CD4-positive, alpha-beta T cell treated with Interleukin-6 for 4 hours (primary cell): Measurements from ENCODE around the gene HNRNPH1.
A peak's percentile ranks its signal among the peaks of the same experiment; 100 is the strongest.

Experiments
- DNase-seq: peaks from one replicate; pipeline ENCODE4 v3.0.0-alpha.2; 2020; ENCODE audit warnings: mixed read lengths

Gene HNRNPH1

GRCh38 chr5:179621551-179622214 is 1.8 kb downstream of the HNRNPH1 start:
- DNase-seq = no peak

DNA sequence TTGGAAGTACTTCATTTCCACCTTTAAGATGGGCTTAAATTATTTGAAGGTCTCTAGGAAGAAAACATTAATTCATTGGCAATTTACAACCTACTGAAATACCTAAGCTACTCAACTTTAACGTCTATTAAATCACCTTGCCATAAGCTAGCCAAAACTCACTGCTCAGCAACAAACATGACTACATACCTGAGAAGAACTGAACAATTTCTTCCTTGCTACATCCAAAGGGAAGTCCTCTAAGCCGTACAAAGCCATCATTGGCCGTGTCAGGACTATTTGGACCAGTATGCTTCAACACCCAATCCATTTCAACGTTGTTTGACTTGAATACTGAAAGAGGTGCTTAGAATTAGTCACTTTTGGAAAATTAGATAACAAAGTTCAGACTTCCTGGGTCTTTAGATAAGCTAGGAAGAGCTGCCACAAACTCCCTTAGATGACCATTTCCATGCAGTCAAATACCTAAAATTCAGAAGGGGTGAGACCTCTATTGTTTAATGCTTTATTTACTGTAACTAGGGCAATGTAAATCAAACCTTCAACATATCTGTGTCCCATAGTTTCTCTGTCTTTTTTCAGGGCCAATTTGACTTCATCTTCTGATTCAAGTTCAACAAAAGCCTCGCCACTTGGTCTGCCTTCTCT is 2.6 kb downstream of the HNRNPH1 start:
- DNase-seq = no peak

DNA sequence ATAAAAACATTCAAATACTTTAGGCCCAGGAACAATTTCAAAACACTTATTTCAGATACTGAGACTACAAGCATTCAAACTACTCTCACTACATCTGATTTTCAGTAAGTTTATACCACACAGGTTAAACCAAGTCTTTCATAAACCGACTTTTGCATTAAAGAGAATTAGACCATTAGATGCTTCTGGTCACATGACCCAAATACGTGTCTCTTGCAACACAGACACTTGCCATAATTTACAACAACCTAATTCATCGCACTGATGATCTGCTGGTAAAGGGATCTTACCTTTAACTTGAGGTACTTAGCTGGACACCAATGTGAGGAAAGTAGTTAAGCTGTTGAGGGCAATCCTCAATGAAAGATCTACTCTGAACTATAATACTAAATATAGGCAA is 3.2 kb downstream of the HNRNPH1 start:
- no peak for DNase-seq

- no peak for DNase-seq
These were observed 3.7 kb downstream of the HNRNPH1 start for GRCh38 chr5:179619776-179620175.

DNA sequence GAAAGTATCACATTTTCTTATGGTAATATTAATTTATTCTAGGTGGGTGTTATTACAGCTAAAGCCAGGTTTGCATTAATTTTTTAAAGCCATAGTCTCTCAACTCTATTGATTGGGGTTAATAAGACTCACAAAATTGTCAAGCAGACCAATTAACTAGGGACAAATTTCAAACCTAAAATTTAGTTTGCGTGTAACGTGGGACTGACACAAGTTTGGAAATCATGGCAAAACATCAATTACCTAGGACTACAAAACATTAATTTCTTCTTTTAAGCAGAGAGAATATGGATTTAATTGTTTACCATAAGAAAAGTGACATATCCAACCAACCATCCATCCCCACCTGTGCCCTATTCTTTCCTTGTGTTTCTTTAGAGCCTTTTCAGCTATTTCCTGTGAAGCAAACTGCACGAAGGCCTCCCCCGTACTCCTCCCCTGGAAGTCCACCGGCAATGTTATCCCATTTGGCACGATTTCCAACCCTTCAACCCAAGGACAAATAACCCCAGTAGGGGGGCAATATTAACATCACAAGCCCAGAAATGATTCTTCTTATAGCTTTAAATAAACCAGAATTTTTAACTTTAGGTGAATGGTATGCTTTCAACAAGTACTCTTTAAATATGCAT is 4.4 kb downstream of the HNRNPH1 start:
- no peak for DNase-seq

GRCh38 chr5:179617930-179618329 is 5.5 kb downstream of the HNRNPH1 start:
- DNase-seq = no peak

GRCh38 chr5:179616002-179616594 is 7.4 kb downstream of the HNRNPH1 start:
- no peak for DNase-seq

DNA sequence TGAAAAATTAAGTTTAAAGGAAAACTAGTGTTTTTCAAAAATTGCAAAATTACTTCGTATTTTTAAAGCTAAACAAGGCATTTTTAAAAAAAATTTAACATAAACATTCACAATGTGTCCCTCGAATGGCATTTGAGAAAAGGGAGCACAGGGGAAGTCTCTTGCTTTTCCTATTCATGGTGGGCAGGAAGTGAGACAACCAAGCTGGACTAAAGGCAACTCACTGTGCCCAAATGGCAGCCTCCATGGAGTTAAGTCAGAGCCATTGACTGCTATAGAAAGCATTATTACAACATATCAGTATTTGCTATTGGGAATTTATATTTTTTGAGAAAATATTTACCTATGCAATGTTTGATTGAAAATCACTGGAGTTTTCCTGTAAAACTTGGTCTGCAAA is 8.3 kb downstream of the HNRNPH1 start:
- DNase-seq = no peak

DNA sequence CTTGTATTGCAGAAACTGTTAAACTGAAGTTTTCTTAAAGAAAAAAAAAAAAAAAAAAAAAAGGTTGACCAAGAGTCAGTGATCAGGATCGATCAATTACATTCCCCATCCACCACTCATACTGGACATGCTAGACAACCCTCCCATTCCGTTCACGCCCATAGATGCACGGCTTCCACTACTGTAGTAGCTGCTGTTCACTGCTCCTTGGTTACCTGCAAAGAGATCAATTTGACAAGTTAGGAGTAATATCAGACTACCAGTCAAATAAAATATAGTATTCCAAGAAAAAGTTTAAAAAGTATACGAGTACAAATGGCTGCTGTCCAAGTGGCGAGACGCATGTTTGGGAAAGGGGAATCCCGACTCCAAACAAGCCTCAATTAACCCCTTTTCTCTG is 8.7 kb downstream of the HNRNPH1 start:
- no peak for DNase-seq

- DNase-seq = no peak
These were observed 9.9 kb downstream of the HNRNPH1 start for GRCh38 chr5:179613460-179614071.

GRCh38 chr5:179612577-179613459 is 10.7 kb downstream of the HNRNPH1 start:
- DNase-seq = no peak

GRCh38 chr5:179610903-179611265 is 12.6 kb downstream of the HNRNPH1 start:
- DNase-seq = no peak

DNA sequence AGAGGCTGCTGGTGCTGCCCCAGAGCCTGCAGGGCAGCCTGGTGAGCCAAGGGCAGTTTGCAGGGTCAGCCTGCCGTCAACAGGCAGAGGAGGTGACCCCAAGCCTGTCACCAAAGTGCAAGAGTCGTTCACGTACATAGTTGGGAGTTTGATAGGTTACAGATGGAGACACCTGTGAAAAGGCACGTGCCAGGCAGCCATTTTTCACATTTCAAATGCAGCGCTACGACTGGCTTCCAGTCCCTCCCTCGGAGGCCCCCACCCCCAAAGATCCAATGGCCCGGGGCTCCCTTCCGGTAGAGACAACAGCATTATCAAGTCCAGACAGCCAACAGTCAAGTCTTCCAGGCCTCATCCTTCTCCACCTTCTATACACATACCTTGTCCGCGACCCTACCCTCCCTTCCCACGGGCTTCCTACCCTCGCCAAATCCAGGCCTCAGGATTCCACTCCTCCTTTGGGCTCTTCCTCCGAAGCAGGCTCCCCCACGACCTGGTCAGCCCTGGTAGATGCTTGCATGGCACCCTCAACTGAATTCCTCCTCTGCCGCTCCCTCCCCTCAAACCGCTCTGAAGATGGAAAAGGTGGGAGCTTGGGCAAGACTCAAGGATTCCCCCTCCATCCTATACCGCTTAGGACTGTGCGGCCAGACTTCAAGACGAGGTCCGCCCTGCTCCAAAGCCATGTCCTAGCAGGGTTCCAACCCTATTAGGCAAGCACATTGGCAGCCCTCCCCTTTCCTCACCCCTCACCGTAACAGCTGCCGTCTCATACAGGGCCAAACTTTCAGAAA is 13.2 kb downstream of the HNRNPH1 start:
- no peak for DNase-seq

DNA sequence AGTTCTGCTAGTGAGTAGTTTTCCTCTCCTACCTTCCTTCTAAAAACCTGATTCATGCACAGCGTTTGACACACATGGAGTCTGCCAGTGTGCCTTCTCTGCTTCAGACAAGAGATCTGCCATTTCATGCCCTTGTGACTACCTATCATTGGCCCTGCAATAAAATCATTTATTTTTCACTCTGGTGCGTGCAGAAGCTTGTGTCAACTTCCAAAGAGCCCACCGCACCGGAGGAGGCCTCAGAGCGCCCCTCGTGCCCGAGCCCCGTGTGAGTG is 13.7 kb downstream of the HNRNPH1 start:
- no peak for DNase-seq

GRCh38 chr5:179608131-179608581 is 15.3 kb downstream of the HNRNPH1 start:
- DNase-seq = peak; percentile 53

- no peak for DNase-seq
These were observed 16.1 kb downstream of the HNRNPH1 start for GRCh38 chr5:179607160-179607931.

DNA sequence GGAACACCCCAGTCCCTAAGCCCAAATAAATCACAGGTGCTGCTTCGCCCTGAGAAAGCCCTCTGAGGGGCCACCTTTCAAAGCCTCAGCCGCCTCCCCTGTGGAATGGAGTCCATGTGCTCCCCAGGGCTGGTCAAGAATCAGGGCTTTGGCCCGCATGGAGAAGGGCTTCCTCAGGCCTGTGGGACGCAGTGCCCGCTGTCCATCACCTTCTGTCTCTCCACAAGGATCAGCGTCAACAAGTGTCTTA is 16.6 kb downstream of the HNRNPH1 start:
- DNase-seq = no peak

DNA sequence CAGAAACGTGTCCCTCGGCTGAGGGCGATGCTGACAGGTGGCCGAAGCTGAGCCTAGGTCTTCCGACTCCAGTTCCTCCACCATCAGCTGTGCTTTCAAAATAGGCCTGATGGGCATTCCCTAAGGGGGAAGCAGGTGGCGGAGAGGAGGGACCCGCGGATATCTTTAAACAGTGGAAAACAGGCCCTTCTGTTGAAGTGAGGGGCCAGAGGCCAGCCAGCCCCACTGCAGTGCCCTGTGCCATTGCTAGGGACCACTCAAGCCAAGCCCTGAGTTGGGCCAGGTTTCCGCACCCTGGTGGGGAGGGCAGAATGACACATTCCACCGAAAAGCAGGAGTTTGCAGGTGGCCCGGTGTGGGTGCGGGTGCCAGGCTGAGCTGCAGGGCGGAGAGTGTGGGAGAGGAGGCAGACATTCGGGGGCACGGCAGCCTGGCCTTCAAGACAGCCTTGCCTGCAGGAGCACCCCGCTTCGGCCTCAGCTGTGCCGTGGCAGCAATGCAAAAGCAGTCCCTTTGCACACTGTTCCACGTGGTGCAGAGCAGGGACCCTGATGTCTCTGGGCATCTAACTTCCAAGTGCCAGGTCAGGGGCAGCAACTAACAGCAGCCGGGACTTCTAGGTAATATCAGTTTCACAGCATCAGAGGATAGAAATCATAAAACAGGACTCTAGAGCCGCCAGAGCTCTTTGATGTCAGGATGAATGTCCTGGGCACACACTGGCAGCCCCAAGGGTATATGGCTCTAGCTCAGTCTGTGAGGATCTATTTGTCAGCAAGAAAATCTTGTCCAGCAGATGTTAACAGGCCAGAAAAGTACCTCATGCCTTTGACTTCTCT is 17.2 kb downstream of the HNRNPH1 start:
- no peak for DNase-seq

DNA sequence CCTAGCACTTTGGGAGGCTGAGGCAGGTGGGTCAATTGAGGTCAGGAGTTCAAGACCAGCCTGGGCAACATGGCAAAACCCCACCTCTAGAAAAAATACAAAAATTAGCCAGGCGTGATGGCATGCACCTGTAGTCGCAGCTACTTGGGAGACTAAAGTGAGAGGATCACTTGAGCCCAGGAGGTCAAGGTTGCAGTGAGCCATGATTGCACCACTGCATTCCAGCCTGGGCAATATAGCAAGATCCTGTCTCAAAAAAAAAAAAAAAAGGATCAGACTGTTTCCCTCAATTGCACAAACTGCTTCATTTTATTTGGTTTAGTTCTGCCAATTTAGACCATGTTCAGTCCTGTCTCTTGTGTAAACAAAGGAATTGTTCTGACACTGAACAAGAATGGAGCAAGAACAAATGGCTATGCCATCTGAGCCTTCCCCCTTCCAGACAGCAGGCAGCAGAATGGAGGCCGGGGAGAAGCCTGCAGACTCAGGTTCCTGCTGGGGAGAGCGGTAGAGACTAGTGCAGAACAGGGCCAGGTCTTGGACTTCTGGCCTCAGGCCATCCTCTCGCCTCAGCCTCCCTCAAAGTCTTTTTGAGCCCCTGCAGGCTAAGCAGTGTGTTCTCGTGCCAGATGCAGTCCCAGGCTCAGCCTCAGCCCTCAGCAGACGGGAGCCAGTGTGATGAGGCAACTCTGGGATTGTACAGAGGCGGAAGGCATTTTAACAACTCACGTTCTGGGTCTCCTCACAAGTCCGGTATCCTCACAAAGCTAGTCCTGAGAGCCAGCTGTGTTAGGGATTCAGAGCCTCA is 18.2 kb downstream of the HNRNPH1 start:
- DNase-seq = no peak

DNA sequence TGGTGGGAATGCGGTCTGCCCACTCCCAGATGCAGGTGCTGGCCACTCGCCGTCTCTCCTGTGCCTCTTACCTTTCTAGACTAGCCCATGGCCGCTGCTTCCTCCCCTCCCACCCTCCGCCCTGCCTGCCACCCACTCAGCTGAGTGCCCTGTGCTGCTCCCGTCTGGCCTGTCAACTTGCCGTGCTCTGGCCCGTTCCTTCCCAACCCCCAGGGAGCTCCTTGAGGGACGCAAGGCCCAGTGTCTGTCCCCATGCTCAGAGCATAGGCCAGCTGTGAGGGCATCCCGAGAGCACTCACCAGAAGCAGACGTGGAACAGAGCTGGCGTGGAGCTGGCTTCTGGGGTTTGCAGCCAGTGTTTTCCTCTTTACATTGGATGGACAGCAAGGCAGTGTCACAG is 20.2 kb downstream of the HNRNPH1 start:
- DNase-seq = no peak
